ENCODE data around the gene FZD1.

GRCh38 chr7:91289633-91290254 is 25.5 kb downstream of the FZD1 start:
- no peak for TF ChIP-seq CTCF (IDR thresholded peaks at IDR 0.05; ENCODE audit: low read depth, low read length)
- no peak for TF ChIP-seq EZH2phosphoT487 (IDR thresholded peaks at IDR 0.05; ENCODE audit: low read depth)
